ENCODE results near the gene PPP1CC. TPM values are rescaled to one million over a fixed set of nuclear protein-coding genes. Genes with fewer than 3 reads are reported as not detected.
A peak's percentile ranks its signal among the peaks of the same experiment; 100 is the strongest.

PPP1CC gene
- total RNA-seq, 1 donor = 107 TPM

- Histone ChIP-seq H3K4me3 (ENCODE audit: insufficient read depth, low read length) (no peak overlapping the region), H3K27ac (ENCODE audit: low read depth, low read length) (no peak overlapping the region), H3K27me3 (ENCODE audit: insufficient read depth, low read length) (no peaks in the 10 kb centered on the region), H2AFZ (ENCODE audit: low read length) (no peak overlapping the region), H3K9me3 (ENCODE audit: low read depth, low read length) (no peaks in the 10 kb centered on the region), H3K4me1 (ENCODE audit: insufficient read depth, low read length) (no peaks in the 10 kb centered on the region), H4K20me1 (ENCODE audit: insufficient read depth, low read length) (no peaks in the 10 kb centered on the region), H3K36me3 (ENCODE audit: insufficient read depth, low read length) (no peaks in the 10 kb centered on the region), H3K79me2 (ENCODE audit: insufficient read depth, low read length) (no peaks in the 10 kb centered on the region), H3K4me2 (ENCODE audit: insufficient read depth, low read length) (no peak overlapping the region)
- TF ChIP-seq, protein P1, sequence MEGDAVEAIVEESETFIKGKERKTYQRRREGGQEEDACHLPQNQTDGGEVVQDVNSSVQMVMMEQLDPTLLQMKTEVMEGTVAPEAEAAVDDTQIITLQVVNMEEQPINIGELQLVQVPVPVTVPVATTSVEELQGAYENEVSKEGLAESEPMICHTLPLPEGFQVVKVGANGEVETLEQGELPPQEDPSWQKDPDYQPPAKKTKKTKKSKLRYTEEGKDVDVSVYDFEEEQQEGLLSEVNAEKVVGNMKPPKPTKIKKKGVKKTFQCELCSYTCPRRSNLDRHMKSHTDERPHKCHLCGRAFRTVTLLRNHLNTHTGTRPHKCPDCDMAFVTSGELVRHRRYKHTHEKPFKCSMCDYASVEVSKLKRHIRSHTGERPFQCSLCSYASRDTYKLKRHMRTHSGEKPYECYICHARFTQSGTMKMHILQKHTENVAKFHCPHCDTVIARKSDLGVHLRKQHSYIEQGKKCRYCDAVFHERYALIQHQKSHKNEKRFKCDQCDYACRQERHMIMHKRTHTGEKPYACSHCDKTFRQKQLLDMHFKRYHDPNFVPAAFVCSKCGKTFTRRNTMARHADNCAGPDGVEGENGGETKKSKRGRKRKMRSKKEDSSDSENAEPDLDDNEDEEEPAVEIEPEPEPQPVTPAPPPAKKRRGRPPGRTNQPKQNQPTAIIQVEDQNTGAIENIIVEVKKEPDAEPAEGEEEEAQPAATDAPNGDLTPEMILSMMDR (IDR thresholded peaks at IDR 0.05; ENCODE audit: extremely low read depth, low read depth, low read length) = no peak
- no peak for DNase-seq (ENCODE audit: insufficient read length, low spot score, missing footprints)
These were observed 42.5 kb upstream of the PPP1CC start for GRCh38 chr12:110785240-110785639.

- TF ChIP-seq, protein P1 (IDR thresholded peaks at IDR 0.05; ENCODE audit: extremely low read depth, low read depth, low read length) = no peak
- Histone ChIP-seq H3K9me3 (ENCODE audit: low read depth, low read length) (no peaks in the 10 kb centered on the region), H3K79me2 (ENCODE audit: insufficient read depth, low read length) (no peaks in the 10 kb centered on the region), H3K4me3 (ENCODE audit: insufficient read depth, low read length) (peak overlapping the region; percentile 45), H3K4me2 (ENCODE audit: insufficient read depth, low read length) (peak overlapping the region; percentile 70), H4K20me1 (ENCODE audit: insufficient read depth, low read length) (no peaks in the 10 kb centered on the region), H3K36me3 (ENCODE audit: insufficient read depth, low read length) (no peaks in the 10 kb centered on the region), H3K27me3 (ENCODE audit: insufficient read depth, low read length) (peaks cover 4% of the 10 kb centered on the region), H2AFZ (ENCODE audit: low read length) (peak overlapping the region; percentile 93), H3K27ac (ENCODE audit: low read depth, low read length) (no peak overlapping the region), H3K4me1 (ENCODE audit: insufficient read depth, low read length) (no peaks in the 10 kb centered on the region)
- DNase-seq (ENCODE audit: insufficient read length, low spot score, missing footprints) = no peak
These were observed 40.2 kb upstream of the PPP1CC start for GRCh38 chr12:110782922-110783321.

DNA sequence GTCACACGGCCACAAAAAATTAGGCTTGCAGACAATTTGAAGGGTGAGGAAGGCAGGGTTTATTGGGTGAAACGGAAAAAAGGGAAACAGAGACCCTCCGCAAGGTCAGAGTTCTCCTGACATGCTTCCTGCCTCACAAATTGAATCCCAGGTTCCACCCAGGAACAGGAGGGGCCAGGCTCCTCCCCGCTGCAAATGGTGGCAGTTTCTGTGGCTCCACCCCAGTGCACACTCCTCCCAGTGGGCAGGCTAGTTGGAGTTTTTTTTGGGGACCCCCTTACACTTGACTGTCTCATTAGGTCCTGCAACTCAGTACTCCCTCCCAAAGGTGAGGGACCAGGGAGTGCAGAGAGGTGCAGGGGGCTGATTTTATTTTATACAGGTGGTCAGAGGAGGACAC lies 39.4 kb upstream of the PPP1CC start:
- TF ChIP-seq, protein P1 (IDR thresholded peaks at IDR 0.05; ENCODE audit: extremely low read depth, low read depth, low read length) = no peak

DNA sequence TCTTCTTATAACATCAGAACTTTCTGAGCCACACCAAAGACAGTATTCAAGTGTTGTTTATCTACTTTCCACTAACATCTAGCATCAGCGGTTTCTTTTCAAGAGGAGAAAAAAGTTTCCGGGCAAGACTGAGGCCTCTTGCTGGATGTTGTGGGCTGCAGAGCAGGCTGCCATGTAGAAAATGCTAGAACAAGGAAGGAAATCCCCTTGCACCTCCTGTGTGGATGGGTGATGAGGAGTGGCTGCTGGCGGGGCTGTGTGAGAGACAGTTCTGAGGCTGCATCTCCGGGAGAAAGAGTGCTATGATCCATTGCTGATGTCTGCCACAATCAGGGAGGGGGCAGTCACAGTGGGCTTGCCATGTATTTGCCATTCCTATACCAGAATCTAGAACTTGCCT lies 37.8 kb upstream of the PPP1CC start:
- H3K4me3 ChIP-seq (ENCODE audit: insufficient read depth, low read length) = no peak overlapping the region
- no peaks in the 10 kb centered on the region for H3K79me2 ChIP-seq (ENCODE audit: insufficient read depth, low read length)
- DNase-seq (ENCODE audit: insufficient read length, low spot score, missing footprints) = no peak
- no peak overlapping the region for H2AFZ ChIP-seq (ENCODE audit: low read length)
- H3K36me3 ChIP-seq (ENCODE audit: insufficient read depth, low read length) = no peaks in the 10 kb centered on the region
- TF ChIP-seq, protein P1 (IDR thresholded peaks at IDR 0.05; ENCODE audit: extremely low read depth, low read depth, low read length) = no peak
- H4K20me1 ChIP-seq (ENCODE audit: insufficient read depth, low read length) = no peaks in the 10 kb centered on the region
- H3K4me1 ChIP-seq (ENCODE audit: insufficient read depth, low read length) = no peaks in the 10 kb centered on the region
- peaks cover 4% of the 10 kb centered on the region for H3K27me3 ChIP-seq (ENCODE audit: insufficient read depth, low read length)
- H3K27ac ChIP-seq (ENCODE audit: low read depth, low read length) = no peak overlapping the region
- no peaks in the 10 kb centered on the region for H3K9me3 ChIP-seq (ENCODE audit: low read depth, low read length)
- no peak overlapping the region for H3K4me2 ChIP-seq (ENCODE audit: insufficient read depth, low read length)

More for the DNA sequence above, 39.4 kb upstream of the PPP1CC start:
- DNase-seq (ENCODE audit: insufficient read length, low spot score, missing footprints) = no peak
- Histone ChIP-seq H3K27ac (ENCODE audit: low read depth, low read length) (no peak overlapping the region), H3K9me3 (ENCODE audit: low read depth, low read length) (no peaks in the 10 kb centered on the region), H3K36me3 (ENCODE audit: insufficient read depth, low read length) (no peaks in the 10 kb centered on the region), H3K4me2 (ENCODE audit: insufficient read depth, low read length) (no peak overlapping the region), H3K4me3 (ENCODE audit: insufficient read depth, low read length) (no peak overlapping the region), H2AFZ (ENCODE audit: low read length) (no peak overlapping the region), H3K4me1 (ENCODE audit: insufficient read depth, low read length) (no peaks in the 10 kb centered on the region), H3K79me2 (ENCODE audit: insufficient read depth, low read length) (no peaks in the 10 kb centered on the region), H3K27me3 (ENCODE audit: insufficient read depth, low read length) (peaks cover 4% of the 10 kb centered on the region), H4K20me1 (ENCODE audit: insufficient read depth, low read length) (no peaks in the 10 kb centered on the region)
